ENCODE data around the gene CABS1.

Gene CABS1

DNA sequence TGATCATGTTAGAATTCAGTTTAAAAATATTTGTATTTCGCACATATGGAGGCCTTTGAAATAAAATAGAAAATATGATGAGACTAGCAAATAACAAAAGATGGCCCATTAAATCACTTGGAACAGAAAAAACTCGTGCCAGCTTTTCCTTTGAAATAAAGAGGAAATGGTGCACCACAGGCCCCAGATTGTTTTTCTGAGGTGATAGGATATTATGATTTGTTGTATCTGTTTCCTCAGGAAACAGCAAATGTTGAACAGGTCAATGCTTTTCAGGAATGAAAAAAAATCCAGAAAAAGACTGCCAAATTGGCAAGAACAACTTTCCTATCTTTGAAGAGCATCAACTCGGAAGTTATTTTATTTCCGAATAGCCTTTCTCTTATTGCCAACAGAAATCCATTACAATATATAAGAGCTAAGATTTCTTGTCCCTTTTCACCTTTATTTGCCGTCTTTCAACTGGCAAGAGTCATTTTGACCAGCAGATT lies 48.0 kb downstream of the CABS1 start, which contains the start of gene SMR3B:
SMR3B (plus strand) TSS at position 441 of the 491 bp plus-strand sequence. CDS start 1,380 bp downstream, outside the sequence.
- DNase-seq (ENCODE audit: low read depth in 2 of 2): no peak
